CD8-positive, alpha-beta memory T cell (primary cell): ENCODE measurements around the gene RGMA. TPM values are rescaled to one million over a fixed set of nuclear protein-coding genes. Genes with fewer than 3 reads are reported as not detected.
A peak's percentile ranks its signal among the peaks of the same experiment; 100 is the strongest.

Experiments
- CTCF ChIA-PET: fragments of 350-600 bp; sonication (Branson Sonifier 250); formaldehyde crosslinking; loops from one replicate; lab custom pipeline; 2021; ENCODE audit warnings: antibody characterized with exemption; lab: Charles Lee
- POLR2A ChIA-PET: fragments of 350-600 bp; sonication (Branson Sonifier 250); formaldehyde crosslinking; loops from one replicate; lab custom pipeline; 2021; ENCODE audit warnings: antibody characterized with exemption; lab: Charles Lee
- DNase-seq, 5 donors: peaks; one replicate each; pipeline versions ENCODE4 v3.0.0 to v3.0.0-alpha.2; 2020 to 2022; ENCODE audit warnings: mixed read lengths in 1 of 5
- H3K27ac ChIP-seq: one replicate; pipeline ENCODE4 v1.7.0; 2013; ENCODE audit warnings: low read depth, mild to moderate bottlenecking, low read length, moderate library complexity
- H3K27me3 ChIP-seq: 2 replicates; pipeline ENCODE4 v1.7.0; 2013; ENCODE audit warnings: low read length, mild to moderate bottlenecking; ENCODE audit not compliant: insufficient read depth, poor library complexity, severe bottlenecking
- H3K36me3 ChIP-seq: 2 replicates; pipeline ENCODE4 v1.7.0; 2013; ENCODE audit warnings: mild to moderate bottlenecking, low read length, moderate library complexity; ENCODE audit not compliant: insufficient read depth
- H3K4me1 ChIP-seq: 2 replicates; pipeline ENCODE4 v1.7.0; 2013; ENCODE audit warnings: mild to moderate bottlenecking, low read length, moderate library complexity; ENCODE audit not compliant: insufficient read depth
- H3K4me3 ChIP-seq: 2 replicates; pipeline ENCODE4 v1.7.0; 2013; ENCODE audit warnings: mild to moderate bottlenecking, low read length
- H3K9me3 ChIP-seq: 2 replicates; pipeline ENCODE4 v1.7.0; 2013; ENCODE audit warnings: mild to moderate bottlenecking, low read length
- H3K27ac Mint-ChIP-seq, 8 donors: one replicate each; pipeline ENCODE4 v1.8.0; 2020 to 2021; ENCODE audit warnings: mixed read lengths in 8 of 8, mild to moderate bottlenecking in 6 of 8, inconsistent platforms in 3 of 8, moderate library complexity in 3 of 8
- H3K27me3 Mint-ChIP-seq, 2 donors: one replicate each; pipeline ENCODE4 v1.8.0; 2020 to 2021; ENCODE audit warnings: mixed read lengths in 2 of 2, mild to moderate bottlenecking in 1 of 2, moderate library complexity in 1 of 2
- H3K36me3 Mint-ChIP-seq, 3 donors: one replicate each; pipeline ENCODE4 v1.8.0; 2020 to 2021; ENCODE audit warnings: mixed read lengths in 3 of 3, inconsistent platforms in 1 of 3, mild to moderate bottlenecking in 1 of 3
- H3K4me1 Mint-ChIP-seq, 3 donors: one replicate each; pipeline ENCODE4 v1.8.0; 2020 to 2021; ENCODE audit warnings: mixed read lengths in 3 of 3, inconsistent platforms in 1 of 3, mild to moderate bottlenecking in 1 of 3
- H3K4me3 Mint-ChIP-seq, 7 donors: one replicate each; pipeline ENCODE4 v1.8.0; 2020 to 2021; ENCODE audit warnings: mixed read lengths in 7 of 7, mild to moderate bottlenecking in 6 of 7, moderate library complexity in 4 of 7, inconsistent platforms in 2 of 7
- H3K9me3 Mint-ChIP-seq, 5 donors: one replicate each; pipeline ENCODE4 v1.8.0; 2020 to 2022; ENCODE audit warnings: mixed read lengths in 5 of 5, mild to moderate bottlenecking in 3 of 5, moderate library complexity in 2 of 5, inconsistent platforms in 1 of 5
- polyA plus RNA-seq: library from polyadenylated mRNA; unstranded; fragments of 300-500 nt; fragmentation: Illumina TruSeq; gene quantifications from one replicate; pipeline ENCODE4 v1.2.3, GENCODE V29; 2021
- total RNA-seq, 2 experiments: library from RNA; stranded (reverse); gene quantifications; one replicate each; pipeline ENCODE4 v1.2.3, GENCODE V29; 2021

The RGMA gene
- total and polyA plus RNA-seq, 3 experiments from 2014 or later, result 0.20 TPM; not detected in 1

GRCh38 chr15:93024293-93024692 lies 64.7 kb downstream of the RGMA start:
- no peak overlapping the region for H3K27ac ChIP-seq
- peaks cover 0 to 2% of the 10 kb centered on the region in 2 donors for H3K27me3 Mint-ChIP-seq
- H3K36me3 ChIP-seq, result peaks cover 67% of the 10 kb centered on the region
- H3K4me3 ChIP-seq, result no peak overlapping the region
- peaks cover 57 to 78% (median 72%) of the 10 kb centered on the region in 3 donors for H3K4me1 Mint-ChIP-seq
- H3K4me3 Mint-ChIP-seq, result peak overlapping the region in 1 of 7 donors; percentile 2
- no peaks in the 10 kb centered on the region for H3K9me3 Mint-ChIP-seq
- peaks cover 25% of the 10 kb centered on the region for H3K4me1 ChIP-seq
- peak overlapping the region in 5 of 8 donors; percentile 7 to 81 (median 51) for H3K27ac Mint-ChIP-seq
- H3K27me3 ChIP-seq, result no peaks in the 10 kb centered on the region
- no peaks in the 10 kb centered on the region for H3K9me3 ChIP-seq
- ChIA-PET CTCF (no interaction called here), POLR2A (no interaction called here)
- peaks cover 16 to 88% (median 45%) of the 10 kb centered on the region in 3 donors for H3K36me3 Mint-ChIP-seq
- no peak for DNase-seq

- Histone ChIP-seq H3K27ac (no peak overlapping the region), H3K4me1 (peaks cover 25% of the 10 kb centered on the region), H3K9me3 (no peaks in the 10 kb centered on the region), H3K36me3 (peaks cover 87% of the 10 kb centered on the region), H3K27me3 (no peaks in the 10 kb centered on the region), H3K4me3 (no peak overlapping the region)
- Mint-ChIP-seq H3K36me3 (peaks cover 22 to 97% (median 63%) of the 10 kb centered on the region in 3 donors), H3K9me3 (no peaks in the 10 kb centered on the region), H3K27ac (peak overlapping the region in 7 of 8 donors; percentile 3 to 90 (median 42)), H3K4me3 (peak overlapping the region in 2 of 7 donors; percentile 1 to 2), H3K27me3 (no peaks in the 10 kb centered on the region), H3K4me1 (peaks cover 66 to 86% (median 82%) of the 10 kb centered on the region in 3 donors)
- CTCF ChIA-PET, result interaction anchor here (0.9 kb wide), 1 partner anchor 9 kb away, joined by 3 read pairs; no protein-coding TSS in a partner anchor
- POLR2A ChIA-PET, result no interaction called here
- no peak for DNase-seq
These were observed 67.8 kb downstream of the RGMA start for GRCh38 chr15:93020976-93021772.

GRCh38 chr15:93019971-93020370 lies 69.0 kb downstream of the RGMA start:
- ChIA-PET CTCF (interaction anchor here (0.9 kb wide), 1 partner anchor 11 kb away, joined by 3 read pairs; no protein-coding TSS in a partner anchor), POLR2A (interaction anchor here (0.6 kb wide), 1 partner anchor 222 kb away, joined by 4 read pairs; no protein-coding TSS in a partner anchor)
- Mint-ChIP-seq H3K27ac (peak overlapping the region in 7 of 8 donors; percentile 11 to 68 (median 29)), H3K9me3 (no peaks in the 10 kb centered on the region), H3K4me3 (no peak overlapping the region), H3K36me3 (peaks cover 27 to 97% (median 67%) of the 10 kb centered on the region in 3 donors), H3K27me3 (no peaks in the 10 kb centered on the region), H3K4me1 (peaks cover 58 to 81% (median 74%) of the 10 kb centered on the region in 3 donors)
- H3K27me3 ChIP-seq, result no peaks in the 10 kb centered on the region
- no peaks in the 10 kb centered on the region for H3K9me3 ChIP-seq
- H3K27ac ChIP-seq, result no peak overlapping the region
- DNase-seq, result no peak
- no peak overlapping the region for H3K4me3 ChIP-seq
- H3K36me3 ChIP-seq, result peaks cover 87% of the 10 kb centered on the region
- H3K4me1 ChIP-seq, result peaks cover 16% of the 10 kb centered on the region

- H3K27ac Mint-ChIP-seq, result peak overlapping the region in 6 of 8 donors; percentile 10 to 78 (median 32)
- Histone ChIP-seq H3K9me3 (no peaks in the 10 kb centered on the region), H3K4me3 (no peak overlapping the region), H3K27ac (no peak overlapping the region), H3K4me1 (peaks cover 8% of the 10 kb centered on the region), H3K27me3 (no peaks in the 10 kb centered on the region), H3K36me3 (peaks cover 87% of the 10 kb centered on the region)
- peaks cover 24 to 97% (median 64%) of the 10 kb centered on the region in 3 donors for H3K36me3 Mint-ChIP-seq
- DNase-seq, result no peak
- CTCF ChIA-PET, result interaction anchor here (1.5 kb wide), 1 partner anchor 9 kb away, joined by 3 read pairs; no protein-coding TSS in a partner anchor
- no peaks in the 10 kb centered on the region for H3K9me3 Mint-ChIP-seq
- no peaks in the 10 kb centered on the region for H3K27me3 Mint-ChIP-seq
- H3K4me1 Mint-ChIP-seq, result peaks cover 49 to 72% (median 65%) of the 10 kb centered on the region in 3 donors
- POLR2A ChIA-PET, result no interaction called here
- peak overlapping the region in 1 of 7 donors; percentile 6 for H3K4me3 Mint-ChIP-seq
These were observed 69.9 kb downstream of the RGMA start for GRCh38 chr15:93019090-93019489.

- no peaks in the 10 kb centered on the region for H3K27me3 ChIP-seq
- CTCF ChIA-PET, result interaction anchor here (1.5 kb wide), 1 partner anchor 9 kb away, joined by 3 read pairs; no protein-coding TSS in a partner anchor
- peaks cover 8% of the 10 kb centered on the region for H3K4me1 ChIP-seq
- Mint-ChIP-seq H3K27me3 (no peaks in the 10 kb centered on the region), H3K36me3 (peaks cover 24 to 95% (median 61%) of the 10 kb centered on the region in 3 donors), H3K27ac (peak overlapping the region in 7 of 8 donors; percentile 4 to 80 (median 54)), H3K4me3 (no peak overlapping the region), H3K9me3 (no peaks in the 10 kb centered on the region), H3K4me1 (peaks cover 44 to 68% (median 62%) of the 10 kb centered on the region in 3 donors)
- H3K36me3 ChIP-seq, result peaks cover 90% of the 10 kb centered on the region
- H3K27ac ChIP-seq, result no peak overlapping the region
- no peaks in the 10 kb centered on the region for H3K9me3 ChIP-seq
- POLR2A ChIA-PET, result no interaction called here
- DNase-seq, result no peak
- no peak overlapping the region for H3K4me3 ChIP-seq
These were observed 70.4 kb downstream of the RGMA start for GRCh38 chr15:93018574-93018973.

- ChIA-PET POLR2A (interaction anchor here (0.7 kb wide), 1 partner anchor 42 kb away, joined by 6 read pairs; no protein-coding TSS in a partner anchor), CTCF (interaction anchor here (1.0 to 1.5 kb wide), 2 partner anchors 10 to 13 kb away, joined by 3 read pairs; no protein-coding TSS in a partner anchor)
- Mint-ChIP-seq H3K9me3 (no peaks in the 10 kb centered on the region), H3K27me3 (no peaks in the 10 kb centered on the region), H3K4me3 (no peak overlapping the region), H3K36me3 (peaks cover 28 to 95% (median 57%) of the 10 kb centered on the region in 3 donors), H3K4me1 (peaks cover 33 to 57% (median 51%) of the 10 kb centered on the region in 3 donors), H3K27ac (peak overlapping the region in 3 of 8 donors; percentile 36 to 69 (median 67))
- peaks cover 91% of the 10 kb centered on the region for H3K36me3 ChIP-seq
- H3K27me3 ChIP-seq, result no peaks in the 10 kb centered on the region
- no peak for DNase-seq
- no peak overlapping the region for H3K4me3 ChIP-seq
- H3K9me3 ChIP-seq, result no peaks in the 10 kb centered on the region
- H3K27ac ChIP-seq, result no peak overlapping the region
- peaks cover 6% of the 10 kb centered on the region for H3K4me1 ChIP-seq
These were observed 71.5 kb downstream of the RGMA start for GRCh38 chr15:93017526-93017925.

- Histone ChIP-seq H3K4me3 (no peak overlapping the region), H3K27ac (no peak overlapping the region), H3K36me3 (peaks cover 89% of the 10 kb centered on the region), H3K9me3 (no peaks in the 10 kb centered on the region), H3K27me3 (no peaks in the 10 kb centered on the region), H3K4me1 (no peaks in the 10 kb centered on the region)
- ChIA-PET POLR2A (no interaction called here), CTCF (no interaction called here)
- H3K4me3 Mint-ChIP-seq, result no peak overlapping the region
- no peak for DNase-seq
- H3K9me3 Mint-ChIP-seq, result no peaks in the 10 kb centered on the region
- peaks cover 7 to 15% (median 10%) of the 10 kb centered on the region in 3 donors for H3K4me1 Mint-ChIP-seq
- no peak overlapping the region for H3K27ac Mint-ChIP-seq
- H3K27me3 Mint-ChIP-seq, result no peaks in the 10 kb centered on the region
- H3K36me3 Mint-ChIP-seq, result peaks cover 30 to 94% (median 42%) of the 10 kb centered on the region in 3 donors
These were observed 76.2 kb downstream of the RGMA start for GRCh38 chr15:93012786-93013185.
